ENCODE measurements around the gene MTHFS. TPM values are rescaled to one million over a fixed set of nuclear protein-coding genes. Genes with fewer than 3 reads are reported as not detected.
"Not testable (repeated sequence)": the region's sequence is repeated elsewhere in the genome, so short reads cannot be mapped to it uniquely, and the experiment has no call there.

The MTHFS gene
- total RNA-seq, 1 experiment from 2014 or later: 19.0 TPM

DNA sequence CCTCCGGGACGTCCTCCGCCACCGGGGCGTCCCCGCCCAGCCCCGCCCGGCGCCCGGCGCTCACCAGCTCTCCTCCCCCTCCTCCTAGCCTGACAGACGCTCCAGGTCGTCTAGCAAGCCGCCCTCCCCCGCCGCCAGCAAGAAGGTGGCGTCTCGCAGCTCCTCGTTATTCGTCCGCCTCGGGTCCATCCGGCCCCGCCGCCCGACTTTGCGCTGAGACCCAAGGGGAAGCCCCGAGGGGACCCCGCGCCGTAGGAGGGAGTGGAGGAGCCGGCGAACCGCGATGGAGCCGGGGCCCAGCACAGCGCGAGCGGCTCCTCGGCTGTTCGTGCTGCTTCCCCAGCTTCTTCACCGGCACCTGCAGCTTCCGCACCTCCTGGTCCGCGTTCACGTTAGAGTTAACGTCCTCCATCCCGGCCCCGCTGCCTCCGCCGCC is 26.3 kb upstream of the MTHFS start:
- H3K36me3 ChIP-seq: peaks cover 8% of the 10 kb centered on the region; the same call in 1 of the 2 replicates
- no peaks in the 10 kb centered on the region for H3K4me1 ChIP-seq
- H3K27me3 ChIP-seq: no peaks in the 10 kb centered on the region
- peak overlapping the region; percentile 55 for H3K27ac ChIP-seq
- H3K9me3 ChIP-seq (replicated peaks): peaks cover 6% of the 10 kb centered on the region; the same call in 1 of the 2 replicates
- peak overlapping the region; percentile 87 for H3K4me3 ChIP-seq
- peak; percentile 43 to 47 for DNase-seq

DNA sequence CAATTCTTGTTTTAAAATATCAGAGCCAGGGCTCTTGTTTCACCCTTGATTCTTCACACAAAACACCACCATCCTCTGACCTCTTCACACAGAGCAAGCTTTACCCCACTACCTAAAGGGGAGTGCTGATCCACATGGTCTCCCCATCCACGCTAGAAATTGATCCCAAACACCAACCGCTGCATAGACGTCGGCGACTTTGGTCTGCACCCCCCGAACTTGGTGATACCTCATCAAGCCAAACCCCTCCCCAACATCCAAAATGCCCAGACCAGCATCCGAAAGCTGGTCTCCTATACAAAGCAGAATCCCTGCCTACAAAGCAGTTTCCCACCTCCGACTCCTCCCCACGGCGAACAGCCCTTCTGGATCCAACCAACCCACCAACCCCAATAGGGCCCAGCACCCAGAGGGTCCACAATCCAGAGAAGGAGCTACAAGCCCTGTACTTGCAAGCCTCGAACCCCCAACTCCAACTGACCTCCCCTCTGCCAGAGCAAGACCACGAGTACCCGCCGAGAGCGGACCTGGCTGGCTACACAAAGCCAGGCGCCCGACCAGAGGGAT is 25.8 kb upstream of the MTHFS start:
- peaks cover 6% of the 10 kb centered on the region; the same call in 1 of the 2 replicates for H3K9me3 ChIP-seq (replicated peaks)

DNA sequence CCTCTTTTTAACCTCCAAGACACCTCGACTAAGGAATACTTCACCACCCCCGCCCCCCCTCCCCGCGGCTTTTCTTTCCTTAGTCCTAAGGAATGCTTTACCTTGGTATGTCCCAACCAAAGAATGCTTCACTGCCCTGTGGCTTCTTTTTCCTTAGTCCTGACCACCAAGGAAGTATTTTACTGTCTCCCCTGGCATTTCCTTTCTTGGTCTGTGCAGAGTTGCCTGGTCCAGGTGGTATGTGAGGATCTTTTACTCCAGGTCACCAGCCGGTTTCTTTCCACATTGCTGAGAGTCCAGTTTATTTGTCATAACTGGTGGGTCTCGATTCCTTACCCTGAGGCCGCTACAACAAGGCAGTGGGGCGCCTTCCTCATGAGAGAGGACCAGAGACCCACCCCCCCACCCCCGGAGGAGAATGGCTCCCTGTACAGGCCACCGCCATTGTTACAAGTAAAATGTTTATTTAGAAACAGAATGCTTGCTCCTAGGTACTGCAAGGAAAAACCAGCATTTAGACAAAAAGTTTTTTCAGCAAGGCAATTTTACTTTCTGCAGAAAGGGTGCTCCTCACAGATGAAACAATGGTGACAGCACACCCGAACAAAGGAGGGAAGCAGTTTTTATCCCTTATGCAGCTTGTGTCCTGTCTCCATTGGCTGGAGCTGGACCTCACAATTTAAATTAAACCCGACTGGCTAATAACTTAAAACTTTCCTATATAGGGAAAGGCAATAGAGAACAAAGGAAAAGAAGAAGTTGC is 23.1 kb upstream of the MTHFS start:
- Histone ChIP-seq H3K27me3 (no peaks in the 10 kb centered on the region), H3K4me3 (no peak overlapping the region), H3K27ac (no peak overlapping the region), H3K36me3 (peaks cover 8% of the 10 kb centered on the region; the same call in 1 of the 2 replicates), H3K9me3 (replicated peaks) (peaks cover 19% of the 10 kb centered on the region; the same call in 1 of the 2 replicates), H3K4me1 (no peaks in the 10 kb centered on the region)
- no peak for DNase-seq

More for the DNA sequence above, 25.8 kb upstream of the MTHFS start:
- peak in 1 of 2 experiments; percentile 5 for DNase-seq
- H3K27me3 ChIP-seq: no peaks in the 10 kb centered on the region
- peaks cover 8% of the 10 kb centered on the region; the same call in 1 of the 2 replicates for H3K36me3 ChIP-seq
- peak overlapping the region; percentile 55 for H3K27ac ChIP-seq
- no peaks in the 10 kb centered on the region for H3K4me1 ChIP-seq
- peak overlapping the region; percentile 87 for H3K4me3 ChIP-seq

DNA sequence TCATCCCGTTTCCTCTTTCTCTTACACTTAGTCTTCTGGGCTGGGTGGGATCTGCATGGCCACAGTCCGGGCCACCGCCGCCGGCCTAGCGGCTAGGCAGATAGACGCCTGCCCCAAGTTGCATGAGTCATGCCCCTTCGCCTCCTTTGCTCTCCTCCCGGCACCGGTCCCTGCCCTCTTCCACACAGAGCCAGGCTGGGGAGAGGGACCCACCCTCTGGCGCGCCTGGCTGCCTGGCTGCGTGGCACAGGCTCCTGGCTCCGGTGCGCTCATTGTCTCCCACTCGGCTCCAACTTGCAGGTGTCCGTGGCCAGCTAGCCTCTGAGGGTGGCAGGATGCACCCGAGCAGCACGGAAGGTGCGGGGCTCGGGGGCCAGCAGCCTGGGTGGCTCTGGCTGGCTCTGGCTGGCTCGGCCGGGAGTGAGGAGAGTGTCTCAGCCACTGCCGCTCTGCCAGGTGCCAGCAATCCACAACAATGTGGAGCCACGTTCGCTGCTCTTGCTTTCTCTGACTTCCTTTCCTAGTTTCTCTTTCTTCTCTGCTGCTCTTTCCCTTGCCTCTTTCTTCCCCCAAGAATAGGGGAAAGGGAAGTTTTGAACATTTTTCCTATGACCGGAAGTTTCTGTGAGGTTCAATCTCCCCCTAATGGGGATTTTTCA is 22.4 kb upstream of the MTHFS start:
- DNase-seq: no peak
- H3K9me3 ChIP-seq (replicated peaks): peaks cover 22% of the 10 kb centered on the region; the same call in 1 of the 2 replicates
- H3K27ac ChIP-seq: no peak overlapping the region

DNA sequence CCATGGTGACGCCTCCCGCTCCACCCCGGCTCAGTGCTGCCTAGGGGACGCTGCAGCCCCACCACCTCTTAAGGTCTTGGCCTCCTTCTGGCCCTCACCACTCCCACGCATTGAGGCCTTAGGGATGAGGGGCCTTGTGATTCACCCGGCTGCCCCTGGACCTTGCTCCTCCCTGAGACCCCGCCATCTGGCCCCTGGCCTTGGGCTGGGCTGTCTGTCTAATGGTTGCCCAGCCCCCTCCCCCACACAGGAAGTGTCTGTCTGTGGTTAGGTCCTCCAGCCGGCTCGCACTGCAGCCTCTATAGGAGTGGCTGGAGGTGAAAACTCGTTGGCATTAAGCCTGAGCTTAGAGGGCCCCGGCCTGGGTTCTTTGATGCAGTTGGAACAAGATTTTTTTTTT is 21.5 kb upstream of the MTHFS start:
- Histone ChIP-seq H3K9me3 (replicated peaks) (peaks cover 22% of the 10 kb centered on the region; the same call in 1 of the 2 replicates), H3K4me3 (no peak overlapping the region), H3K27ac (no peak overlapping the region), H3K36me3 (peaks cover 8% of the 10 kb centered on the region; the same call in 1 of the 2 replicates), H3K27me3 (no peaks in the 10 kb centered on the region), H3K4me1 (no peaks in the 10 kb centered on the region)
- no peak for DNase-seq

More for the DNA sequence above, 22.4 kb upstream of the MTHFS start:
- H3K4me3 ChIP-seq: no peak overlapping the region
- no peaks in the 10 kb centered on the region for H3K27me3 ChIP-seq
- H3K36me3 ChIP-seq: peaks cover 8% of the 10 kb centered on the region; the same call in 1 of the 2 replicates
- H3K4me1 ChIP-seq: no peaks in the 10 kb centered on the region

DNA sequence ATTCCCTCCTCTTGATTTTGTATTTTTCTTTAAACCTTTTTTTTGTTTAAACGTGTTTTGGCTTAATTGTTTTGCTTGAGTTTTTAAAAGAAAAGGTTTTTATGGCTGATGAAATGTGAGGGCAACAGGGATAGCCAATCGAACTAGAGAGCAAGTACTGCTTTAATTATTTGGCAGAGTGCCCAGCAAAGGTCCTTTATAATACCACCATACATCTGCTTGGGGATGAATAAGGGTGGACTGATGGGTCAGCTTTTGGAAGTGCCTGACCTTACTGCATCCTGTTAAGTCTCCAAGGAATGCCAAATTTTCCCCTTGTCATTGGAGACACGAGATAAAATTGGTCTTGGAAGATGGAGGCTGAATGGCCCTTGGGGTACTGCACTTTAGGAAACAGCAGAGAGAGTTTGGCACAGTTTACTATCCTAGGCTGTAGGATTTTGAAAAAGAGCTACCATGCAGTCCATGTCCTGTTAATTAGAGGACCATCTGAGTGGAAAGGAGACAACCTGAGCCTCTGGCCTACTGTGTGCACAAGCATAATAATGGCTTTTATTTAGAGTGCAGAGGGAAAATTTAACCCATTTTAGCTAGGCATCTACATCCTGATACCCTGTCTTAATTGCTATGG is 19.8 kb upstream of the MTHFS start:
- peak in 1 of 2 experiments; percentile 32 for DNase-seq
- peaks cover 7% of the 10 kb centered on the region; the same call in 1 of the 2 replicates for H3K36me3 ChIP-seq

DNA sequence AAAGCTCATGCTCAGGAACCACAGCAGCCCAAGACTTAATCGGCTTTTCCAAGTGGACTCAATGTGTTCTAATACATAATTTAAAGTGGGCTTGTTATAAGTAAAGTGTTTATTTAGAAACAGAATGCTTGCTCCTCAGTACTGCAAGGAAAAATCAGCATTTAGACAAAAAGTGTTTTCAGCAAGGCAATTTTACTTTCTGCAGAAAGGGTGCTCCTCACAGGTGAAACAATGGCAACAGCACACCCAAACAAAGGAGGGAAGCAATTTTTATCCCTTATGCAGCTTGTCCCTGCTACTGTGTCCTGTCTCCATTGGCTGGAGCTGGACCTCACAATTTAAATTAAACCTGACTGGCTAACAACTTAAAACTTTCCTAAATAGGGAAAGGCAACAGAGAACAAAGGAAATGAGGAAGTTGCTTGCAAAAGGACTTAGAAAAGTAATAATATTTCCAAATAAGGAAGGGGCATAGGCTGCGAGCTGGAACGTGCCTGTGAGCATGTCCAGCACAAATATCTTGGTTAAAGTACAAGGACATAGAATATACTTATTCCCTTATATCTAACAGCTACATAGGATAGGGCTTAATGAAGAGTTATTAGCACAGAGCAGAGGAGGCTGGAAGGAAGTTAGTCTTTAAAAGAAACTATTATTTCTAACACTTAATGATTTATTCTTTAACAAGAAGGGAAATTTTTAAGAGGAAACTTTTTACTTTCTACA is 19.1 kb upstream of the MTHFS start:
- DNase-seq, H3K36me3 ChIP-seq, H3K27me3 ChIP-seq, H3K27ac ChIP-seq, H3K4me1 ChIP-seq, H3K4me3 ChIP-seq: not testable (repeated sequence)
- H3K9me3 ChIP-seq (replicated peaks): peaks cover 22% of the 10 kb centered on the region; the same call in 1 of the 2 replicates

More for the DNA sequence above, 19.8 kb upstream of the MTHFS start:
- no peak overlapping the region for H3K27ac ChIP-seq
- H3K27me3 ChIP-seq: no peaks in the 10 kb centered on the region
- H3K4me3 ChIP-seq: no peak overlapping the region
- H3K4me1 ChIP-seq: no peaks in the 10 kb centered on the region
- H3K9me3 ChIP-seq (replicated peaks): peaks cover 22% of the 10 kb centered on the region; the same call in 1 of the 2 replicates

DNA sequence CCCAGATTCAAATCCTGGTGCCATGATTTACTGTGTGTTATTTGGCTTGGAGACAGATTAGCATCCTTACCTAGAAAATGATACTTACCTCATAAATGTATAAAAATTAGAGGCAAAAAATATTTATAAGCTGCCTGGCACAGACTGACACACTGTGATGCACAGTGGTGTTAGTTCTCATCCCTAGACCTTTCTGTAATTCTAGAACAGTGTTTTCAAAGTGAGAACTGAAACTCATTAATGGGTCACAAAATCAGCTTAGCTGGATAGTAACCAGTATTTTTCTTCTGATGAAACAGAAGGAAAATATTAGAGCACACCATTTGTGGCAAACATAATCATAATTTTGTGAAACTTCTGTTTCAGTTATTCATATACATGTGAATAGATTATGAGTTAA is 17.9 kb upstream of the MTHFS start:
- no peak overlapping the region for H3K27ac ChIP-seq
- H3K36me3 ChIP-seq: no peaks in the 10 kb centered on the region
- no peak overlapping the region for H3K4me3 ChIP-seq
- H3K4me1 ChIP-seq: no peaks in the 10 kb centered on the region
- DNase-seq: no peak
- H3K9me3 ChIP-seq (replicated peaks): peaks cover 16% of the 10 kb centered on the region; the same call in 1 of the 2 replicates
- H3K27me3 ChIP-seq: no peaks in the 10 kb centered on the region

DNA sequence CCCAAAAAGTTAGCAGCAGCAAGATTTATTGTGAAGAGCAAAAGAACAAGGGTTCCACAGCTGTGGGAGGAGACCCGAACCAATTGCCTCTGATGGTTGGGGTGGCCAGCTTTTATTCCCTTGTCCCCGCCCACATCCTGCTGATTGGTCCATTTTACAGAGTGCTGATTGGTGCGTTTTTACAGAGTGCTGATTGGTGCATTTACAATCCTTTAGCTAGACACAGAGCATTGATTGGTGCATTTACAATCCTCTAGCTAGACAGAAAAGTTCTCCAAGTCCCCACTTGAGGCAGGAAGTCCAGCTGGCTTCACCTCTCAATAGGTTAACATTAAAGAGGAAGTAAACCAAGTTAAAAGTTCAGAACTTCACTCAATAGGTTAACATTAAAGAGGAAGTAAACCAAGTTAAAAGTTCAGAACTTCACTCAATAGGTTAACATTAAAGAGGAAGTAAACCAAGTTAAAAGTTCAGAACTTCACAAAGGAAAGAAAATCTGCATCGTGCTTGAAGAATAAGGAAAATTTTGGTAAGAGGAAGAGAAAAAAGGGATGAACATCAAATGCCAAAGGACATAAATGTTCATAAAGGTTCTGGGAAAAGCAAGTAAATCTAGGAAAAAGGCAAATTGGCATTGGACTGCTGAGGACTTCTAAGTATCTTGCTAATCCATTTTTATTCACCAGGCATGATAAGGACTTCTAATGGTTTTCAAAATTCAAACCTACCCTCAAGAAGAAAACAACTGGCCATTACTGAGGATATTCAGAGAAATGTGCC is 12.9 kb upstream of the MTHFS start:
- H3K27me3 ChIP-seq; H3K4me3 ChIP-seq; H3K27ac ChIP-seq; DNase-seq; H3K36me3 ChIP-seq; H3K4me1 ChIP-seq; H3K9me3 ChIP-seq (replicated peaks): not testable (repeated sequence)

DNA sequence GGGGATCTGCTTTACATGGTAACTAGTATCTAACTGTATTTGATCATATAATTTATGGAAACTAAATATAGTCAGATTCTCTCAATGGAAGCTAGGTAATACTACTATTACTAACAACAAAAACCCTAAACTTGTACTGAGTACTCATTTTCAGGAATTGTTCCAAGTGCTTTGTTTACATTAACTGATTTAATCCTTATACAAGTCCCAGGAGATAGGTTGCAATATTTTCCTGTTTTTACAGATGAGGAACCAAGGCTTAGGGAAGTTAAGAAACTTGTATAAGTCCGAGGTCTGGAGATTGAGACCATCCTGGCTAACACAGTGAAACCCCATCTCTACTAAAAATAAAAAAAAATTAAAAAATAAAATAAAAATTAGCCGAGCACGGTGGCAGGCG is 7.5 kb upstream of the MTHFS start:
- Histone ChIP-seq H3K27ac (no peak overlapping the region), H3K27me3 (no peaks in the 10 kb centered on the region), H3K4me3 (no peak overlapping the region), H3K36me3 (no peaks in the 10 kb centered on the region), H3K4me1 (no peaks in the 10 kb centered on the region), H3K9me3 (replicated peaks) (no peaks in the 10 kb centered on the region)
- no peak for DNase-seq

DNA sequence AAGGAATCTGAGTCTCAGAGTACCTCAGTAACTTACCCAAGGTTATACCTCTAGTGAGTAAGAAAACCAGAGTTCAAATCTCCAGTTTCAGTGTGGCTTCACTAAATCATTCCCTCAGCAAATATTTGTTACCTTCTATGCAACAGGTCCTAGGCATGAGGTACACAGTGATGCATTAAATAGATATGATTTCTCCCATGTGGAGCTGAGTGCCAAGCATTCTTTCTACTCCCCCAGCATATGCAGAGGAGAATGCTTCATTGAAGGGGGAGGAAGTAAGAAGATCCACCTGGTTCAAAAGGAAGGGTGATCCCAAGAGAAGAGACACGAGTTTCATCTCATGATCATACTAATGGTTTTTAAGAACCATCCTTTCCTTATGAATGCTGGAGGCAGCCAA is 6.8 kb upstream of the MTHFS start:
- H3K36me3 ChIP-seq: no peaks in the 10 kb centered on the region
- H3K4me1 ChIP-seq: no peaks in the 10 kb centered on the region
- no peaks in the 10 kb centered on the region for H3K9me3 ChIP-seq (replicated peaks)
- H3K27me3 ChIP-seq: no peaks in the 10 kb centered on the region
- no peak overlapping the region for H3K4me3 ChIP-seq
- H3K27ac ChIP-seq: no peak overlapping the region
- DNase-seq: no peak

DNA sequence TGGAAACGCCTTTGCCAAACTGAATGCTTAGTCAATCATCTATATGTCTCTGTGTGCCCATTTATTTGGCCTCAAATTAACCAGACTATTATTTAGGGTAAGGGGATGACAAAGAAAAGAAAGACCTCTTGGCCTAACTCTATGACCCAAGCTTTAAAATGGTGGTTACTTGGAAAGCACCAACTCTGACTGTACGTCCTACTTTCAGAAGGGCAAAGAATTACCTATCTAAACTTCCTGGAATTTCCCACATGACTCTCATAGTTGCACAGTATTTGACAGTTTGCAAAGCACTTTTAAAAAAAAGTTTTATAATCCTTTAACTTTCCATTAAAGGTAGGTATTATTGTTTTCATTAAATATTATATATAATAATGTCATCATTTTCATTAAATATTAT is 6.3 kb upstream of the MTHFS start:
- no peak overlapping the region for H3K27ac ChIP-seq
- no peaks in the 10 kb centered on the region for H3K27me3 ChIP-seq
- no peaks in the 10 kb centered on the region for H3K9me3 ChIP-seq (replicated peaks)
- no peaks in the 10 kb centered on the region for H3K4me1 ChIP-seq
- no peaks in the 10 kb centered on the region for H3K36me3 ChIP-seq
- DNase-seq: no peak
- no peak overlapping the region for H3K4me3 ChIP-seq

DNA sequence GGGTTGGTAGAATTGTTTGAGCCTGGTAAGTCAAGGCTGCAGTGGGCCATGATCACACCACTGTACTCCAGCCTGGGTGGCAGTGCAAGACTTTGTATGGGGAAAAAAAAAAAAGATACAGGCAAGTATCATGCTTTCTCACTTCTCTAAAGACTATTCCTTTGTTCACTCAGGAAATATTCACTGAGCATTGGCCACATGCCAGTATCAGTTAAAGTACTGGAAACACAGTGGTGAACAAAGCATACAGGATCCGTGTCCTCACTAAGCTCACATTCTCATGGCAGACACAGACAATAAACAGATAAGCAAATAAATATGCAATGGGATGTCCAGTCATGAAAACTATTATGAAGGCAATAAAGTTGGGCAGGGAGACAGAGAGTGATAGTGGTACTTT is 5.1 kb upstream of the MTHFS start:
- Histone ChIP-seq H3K4me1 (no peaks in the 10 kb centered on the region), H3K9me3 (replicated peaks) (no peaks in the 10 kb centered on the region), H3K4me3 (no peak overlapping the region), H3K27me3 (no peaks in the 10 kb centered on the region), H3K27ac (no peak overlapping the region), H3K36me3 (no peaks in the 10 kb centered on the region)
- DNase-seq: no peak

All from SJCRH30 (cell line).